Aorta (tissue), 5 donors: ENCODE results near the gene MTRF1. TPM values are rescaled to one million over a fixed set of nuclear protein-coding genes. Genes with fewer than 3 reads are reported as not detected.

ENCODE experiments used
- ATAC-seq: fragments of 200-7000 bp; cut with Tn5 transposase; one replicate; pipeline ENCODE4 v1.9.1; 2022; ENCODE audit warnings: moderate library complexity; ENCODE audit not compliant: low FRiP score
- DNase-seq, 2 donors: peaks; one replicate each; pipeline ENCODE4 v3.0.0-alpha.2; 2020
- H3K27ac ChIP-seq, 2 donors: one replicate each; pipeline ENCODE4 v1.5.1; 2013; ENCODE audit warnings: low read length in 2 of 2, mild to moderate bottlenecking in 2 of 2, moderate library complexity in 2 of 2, control low read depth in 1 of 2, inconsistent platforms in 1 of 2, low read depth in 1 of 2
- H3K27me3 ChIP-seq, 2 donors: one replicate each; pipeline ENCODE4 v1.6.1; 2013; ENCODE audit warnings: control low read depth in 1 of 2, low read length in 1 of 2, mild to moderate bottlenecking in 1 of 2, moderate library complexity in 1 of 2; ENCODE audit not compliant: insufficient read depth in 2 of 2, control insufficient read depth in 1 of 2
- H3K36me3 ChIP-seq, 2 donors: one replicate each; pipeline ENCODE4 v1.6.1; 2013; ENCODE audit warnings: control low read depth in 1 of 2, low read length in 1 of 2, mild to moderate bottlenecking in 1 of 2; ENCODE audit not compliant: insufficient read depth in 2 of 2, control insufficient read depth in 1 of 2
- H3K4me1 ChIP-seq, 2 donors: one replicate each; pipeline ENCODE4 v1.6.1; 2013; ENCODE audit warnings: low read length in 2 of 2, control low read depth in 1 of 2, mild to moderate bottlenecking in 1 of 2, moderate library complexity in 1 of 2; ENCODE audit not compliant: insufficient read depth in 2 of 2, control insufficient read depth in 1 of 2
- H3K4me3 ChIP-seq, 2 donors: one replicate each; pipeline ENCODE4 v1.5.1; 2013; ENCODE audit warnings: low read length in 2 of 2, control low read depth in 1 of 2, mild to moderate bottlenecking in 1 of 2
- H3K9me3 ChIP-seq: one replicate; pipeline ENCODE4 v1.6.1; 2013; ENCODE audit warnings: mild to moderate bottlenecking, low read length; ENCODE audit not compliant: control insufficient read depth
- WGBS, 2 donors: extraction: QIAGEN DNeasy Blood & Tissue Kit; methylation state at CpG; one replicate each; pipeline ENCODE4 v1.1.7; 2013; 5-methylcytosine and 5-hydroxymethylcytosine counted together
- intact Hi-C, 2 donors: fragments of 100-400 bp; cut with DNase I; formaldehyde crosslinking; loops; one replicate each; pipeline versions ENCODE4 v1.14.2 to v1.15.0; 2022
- polyA plus RNA-seq, 2 donors: library from polyadenylated mRNA; stranded (reverse); fragments of 200-250 nt; gene quantifications; one replicate each; pipeline ENCODE4 v1.2.3, GENCODE V29; 2013
- total RNA-seq, 2 donors: library from RNA; stranded (reverse); fragmentation: NEBNext Ultra II Directional; extraction: Animal tissue kit (Norgen Biotek cat#: 25700); gene quantifications; one replicate each; pipeline ENCODE4 v1.2.1, GENCODE V29; 2021
- donor health status: healthy with polysubstance abuse.
- donor health status: Bipolar disorder and iron deficiency.
- donor health status: DM: no; HTN: no; CAD: no.
- donor health status: DM: no; HTN: no; CAD: no.
- donor health status: DM: yes; HTN: yes; CAD: no.

The MTRF1 gene
- total and polyA plus RNA-seq, 4 donors = 6.8 to 13.7 (median 10.0) TPM

DNA sequence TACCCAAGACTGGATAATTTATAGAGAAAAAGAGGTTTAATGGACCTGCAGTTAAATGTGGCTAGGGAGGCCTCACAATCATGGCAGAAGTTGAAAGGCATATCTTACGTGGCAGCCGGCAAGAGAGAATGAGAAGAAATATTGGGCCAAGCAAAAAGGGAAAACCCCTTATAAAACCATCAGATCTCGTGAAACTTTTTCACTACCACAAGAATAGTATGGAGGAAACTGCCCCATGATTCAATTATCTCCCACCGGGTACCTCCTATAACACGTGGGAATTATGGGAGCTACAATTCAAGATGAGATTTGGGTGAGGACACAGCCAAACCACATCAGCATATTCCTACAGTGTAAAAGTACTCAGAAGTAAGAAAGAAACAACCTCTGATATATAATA lies 64.3 kb downstream of the MTRF1 start:
- no peak overlapping the region for H3K27ac ChIP-seq
- ATAC-seq (no peak), DNase-seq (no peak)
- 80 to 82% methylated on average over 5 of the region's 5 CpGs for WGBS, 2 donors
- H3K4me3 ChIP-seq = no peak overlapping the region
- H3K9me3 ChIP-seq = no peaks in the 10 kb centered on the region
- no peaks in the 10 kb centered on the region for H3K4me1 ChIP-seq
- no peaks in the 10 kb centered on the region for H3K36me3 ChIP-seq
- H3K27me3 ChIP-seq = no peaks in the 10 kb centered on the region
- intact Hi-C loops = loop anchor here in 1 of 2 donors (10.0 kb wide), 1 partner anchor 134 kb away; the partner anchor contains the start of gene WBP4

- WGBS, 2 donors = 66 to 75% methylated on average over 2 of the region's 2 CpGs
- Histone ChIP-seq H3K27me3 (no peaks in the 10 kb centered on the region), H3K27ac (no peak overlapping the region), H3K36me3 (no peaks in the 10 kb centered on the region), H3K9me3 (no peaks in the 10 kb centered on the region), H3K4me1 (peaks cover 0 to 5% of the 10 kb centered on the region in 2 donors), H3K4me3 (no peak overlapping the region)
- DNase-seq (no peak), ATAC-seq (no peak)
- intact Hi-C loops = loop anchor here in 1 of 2 donors (10.0 kb wide), 1 partner anchor 132 kb away; the partner anchor contains the start of gene WBP4
Measured at GRCh38 chr13:41196620-41197019, 66.8 kb downstream of the MTRF1 start.

DNA sequence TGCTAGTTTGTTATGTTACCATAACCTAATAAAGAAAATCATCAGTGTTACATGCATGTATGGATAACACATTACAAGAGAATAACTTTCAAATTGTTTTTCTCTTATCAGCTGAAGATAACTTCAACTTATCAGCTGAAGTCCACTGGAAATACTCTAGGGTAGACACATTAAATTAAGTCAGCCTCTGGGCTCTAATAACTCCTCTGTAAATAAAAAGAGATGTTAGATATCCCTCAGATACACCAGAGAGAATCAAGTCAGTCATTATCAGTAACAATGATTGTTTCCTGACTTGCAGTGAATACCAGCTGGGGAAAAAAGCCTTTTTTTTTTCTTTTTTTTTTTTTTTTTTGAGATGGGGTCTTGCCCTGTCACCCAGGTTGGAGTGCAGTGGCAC lies 67.4 kb downstream of the MTRF1 start:
- H3K4me1 ChIP-seq = peaks cover 0 to 5% of the 10 kb centered on the region in 2 donors
- no peak for ATAC-seq
- intact Hi-C loops = loop anchor here in 1 of 2 donors (10.0 kb wide), 1 partner anchor 131 kb away; the partner anchor contains the start of gene WBP4
- H3K27me3 ChIP-seq = no peaks in the 10 kb centered on the region
- H3K36me3 ChIP-seq = no peaks in the 10 kb centered on the region
- H3K9me3 ChIP-seq = no peaks in the 10 kb centered on the region
- H3K27ac ChIP-seq = no peak overlapping the region
- H3K4me3 ChIP-seq = no peak overlapping the region
- no peak for DNase-seq

- H3K4me1 ChIP-seq = peaks cover 0 to 5% of the 10 kb centered on the region in 2 donors
- 6 to 10% methylated on average over 64 to 66 of the region's 66 CpGs for WGBS, 2 donors
- intact Hi-C loops = loop anchor here (2.0 to 10.0 kb wide), 4 partner anchors 61 to 137 kb away; partner anchors contain the start of genes KBTBD6 (in 2 of the 2) and WBP4 (in 1 of the 2)
- peak within 1 kb of the TSS in 1 of 2 donors; percentile 48 for H3K27ac ChIP-seq
- ATAC-seq (peak; percentile 98), DNase-seq (peak; percentile 96 to 98)
- no peaks in the 10 kb centered on the region for H3K36me3 ChIP-seq
- peak within 1 kb of the TSS; percentile 24 to 67 for H3K4me3 ChIP-seq
- H3K27me3 ChIP-seq = no peaks in the 10 kb centered on the region
- H3K9me3 ChIP-seq = no peaks in the 10 kb centered on the region
Measured at GRCh38 chr13:41193919-41194824, 69.2 kb downstream of the MTRF1 start, which contains the start of gene KBTBD7. Gene KBTBD7 (minus strand): TSS chr13:41194569. CDS start chr13:41194257, 312 bp downstream.

- peaks cover 0 to 5% of the 10 kb centered on the region in 2 donors for H3K4me1 ChIP-seq
- H3K36me3 ChIP-seq = no peaks in the 10 kb centered on the region
- 94 to 97% methylated on average over 18 of the region's 18 CpGs for WGBS, 2 donors
- no peaks in the 10 kb centered on the region for H3K27me3 ChIP-seq
- peak overlapping the region in 1 of 2 donors; percentile 67 for H3K4me3 ChIP-seq
- peak in 1 of 2 donors; percentile 42 for DNase-seq
- no peak overlapping the region for H3K27ac ChIP-seq
- no peak for ATAC-seq
- H3K9me3 ChIP-seq = no peaks in the 10 kb centered on the region
- intact Hi-C loops = loop anchor here (5.0 to 10.0 kb wide), 3 partner anchors 61 to 136 kb away; partner anchors contain the start of genes KBTBD6 (in 1 of the 2) and WBP4 (in 1 of the 2)
Measured at GRCh38 chr13:41193469-41193868, 69.9 kb downstream of the MTRF1 start.

DNA sequence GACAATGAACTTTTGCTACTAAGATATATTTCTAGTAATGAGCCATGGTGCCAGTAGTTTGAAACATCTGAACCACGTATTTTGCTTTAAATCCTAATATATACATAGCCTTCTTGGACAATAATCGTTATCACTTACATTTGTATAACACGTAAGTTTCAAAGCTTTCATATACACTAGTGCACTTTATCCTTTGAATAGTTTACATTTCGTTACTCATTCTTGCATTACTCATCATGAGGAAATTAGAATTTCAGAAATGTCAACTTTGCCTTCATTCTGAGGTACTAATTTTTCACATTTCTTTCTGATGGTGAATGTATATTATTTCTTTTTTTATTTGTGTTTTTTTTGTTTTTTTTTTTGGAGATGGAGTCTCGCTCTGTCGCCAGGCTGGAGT lies 74.8 kb downstream of the MTRF1 start:
- DNase-seq (no peak), ATAC-seq (no peak)
- Histone ChIP-seq H3K4me3 (no peak overlapping the region), H3K27ac (no peak overlapping the region), H3K9me3 (no peaks in the 10 kb centered on the region), H3K36me3 (no peaks in the 10 kb centered on the region), H3K4me1 (peaks cover 0 to 5% of the 10 kb centered on the region in 2 donors), H3K27me3 (no peaks in the 10 kb centered on the region)
- 88 to 91% methylated on average over 6 of the region's 6 CpGs for WGBS, 2 donors
- intact Hi-C loops = no loop called here

DNA sequence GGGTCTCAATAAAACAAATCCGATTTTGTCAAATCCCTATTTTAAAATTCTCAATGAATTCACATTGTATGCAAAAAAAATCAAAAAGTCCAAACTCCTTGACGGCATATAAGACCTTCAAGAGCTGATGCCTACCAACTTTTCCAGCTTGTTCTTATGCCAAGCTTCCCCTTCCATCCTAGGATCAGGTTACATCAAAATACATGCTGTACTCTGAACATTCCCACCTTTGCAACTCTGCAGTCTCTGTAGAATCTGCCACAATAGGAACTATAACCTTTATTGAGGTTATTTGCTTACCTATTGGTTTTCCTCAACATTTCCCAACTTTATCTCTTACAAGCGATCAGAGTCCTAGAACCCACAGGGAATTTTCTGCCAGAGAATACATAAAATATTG lies 76.9 kb downstream of the MTRF1 start:
- no peaks in the 10 kb centered on the region for H3K27me3 ChIP-seq
- intact Hi-C loops = no loop called here
- no peaks in the 10 kb centered on the region for H3K9me3 ChIP-seq
- ATAC-seq = no peak
- no peak for DNase-seq
- no peak overlapping the region for H3K4me3 ChIP-seq
- H3K36me3 ChIP-seq = no peaks in the 10 kb centered on the region
- no peaks in the 10 kb centered on the region for H3K4me1 ChIP-seq
- no peak overlapping the region for H3K27ac ChIP-seq
- 82% methylated on average over 3 of the region's 3 CpGs for WGBS, 2 donors

DNA sequence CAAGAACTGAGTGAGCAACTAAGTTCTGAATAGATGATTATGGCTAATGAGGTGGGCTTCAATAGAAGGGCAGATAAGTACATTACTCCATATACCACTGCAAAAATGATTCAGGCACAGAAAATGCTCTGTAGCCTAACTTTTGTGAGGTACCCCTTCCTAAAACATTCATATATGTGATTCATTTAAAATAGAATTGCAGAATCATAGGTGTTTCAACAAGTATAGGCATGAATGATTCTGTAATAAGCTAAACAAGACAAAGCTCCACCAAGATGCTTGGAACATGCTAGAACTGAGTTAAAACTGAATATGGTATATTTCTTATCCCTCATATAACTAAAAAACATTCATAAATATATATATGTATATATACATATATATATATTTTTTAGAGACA lies 81.1 kb downstream of the MTRF1 start:
- H3K36me3 ChIP-seq = no peaks in the 10 kb centered on the region
- no peaks in the 10 kb centered on the region for H3K4me1 ChIP-seq
- no peak overlapping the region for H3K4me3 ChIP-seq
- no peaks in the 10 kb centered on the region for H3K27me3 ChIP-seq
- ATAC-seq (no peak), DNase-seq (no peak)
- H3K9me3 ChIP-seq = no peaks in the 10 kb centered on the region
- no peak overlapping the region for H3K27ac ChIP-seq
- intact Hi-C loops = no loop called here
